Hindlimb muscle (tissue), 1 donor: ENCODE results near the gene ADGRG1. TPM values are rescaled to one million over a fixed set of nuclear protein-coding genes. Genes with fewer than 3 reads are reported as not detected.
"Not testable (repeated sequence)": the region's sequence is repeated elsewhere in the genome, so short reads cannot be mapped to it uniquely, and the experiment has no call there.

Experiments used
- DNase-seq: peaks from one replicate; pipeline ENCODE4 v3.0.0-alpha.2; 2013
- polyA plus RNA-seq: library from polyadenylated mRNA; unstranded; fragments of 120-200 nt; gene quantifications from one replicate; pipeline ENCODE4 v1.2.1, GENCODE V29; 2013; ENCODE audit not compliant: insufficient read length

Gene ADGRG1
- 7.4 TPM for polyA plus RNA-seq

DNA sequence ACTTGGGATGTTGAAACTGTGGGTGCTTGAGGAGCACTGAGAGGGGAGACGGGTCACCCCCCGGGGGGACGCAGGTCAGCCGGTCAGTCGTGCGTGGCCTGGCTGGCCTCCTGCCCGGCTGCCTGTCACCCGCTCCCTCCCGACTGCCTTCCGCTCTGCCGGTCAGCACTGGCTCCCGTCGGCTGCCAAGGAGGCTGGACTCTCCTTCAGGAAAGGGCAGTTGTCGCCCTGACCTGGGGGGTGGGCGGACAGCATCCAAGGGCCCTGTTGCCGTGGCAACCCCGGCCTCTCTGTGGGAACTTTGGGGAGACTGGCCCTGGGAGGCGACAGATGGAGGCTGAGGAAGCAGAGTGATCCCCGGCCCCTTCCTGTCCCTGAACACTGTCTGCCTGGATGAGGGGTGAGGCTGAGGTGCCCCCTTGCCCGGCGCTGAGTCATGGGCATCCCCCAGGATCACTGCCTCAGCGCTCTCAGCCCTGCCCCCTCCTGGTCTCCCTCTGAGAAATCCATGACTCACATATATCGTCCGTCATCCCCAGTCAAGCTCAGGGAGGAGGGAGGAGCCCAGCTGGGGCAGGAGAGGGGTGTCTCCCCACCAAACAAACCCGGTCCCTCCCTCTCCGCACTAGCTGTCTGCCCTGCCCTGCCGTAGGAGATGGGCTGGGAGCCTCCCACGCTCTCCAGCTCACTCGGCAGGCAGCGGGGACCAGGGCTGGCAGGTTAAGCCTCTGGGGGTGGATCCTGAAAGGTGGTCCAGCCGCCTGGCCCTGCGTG is at the start of gene ADGRG1:
Gene ADGRG1, plus strand, starts transcription at position 623 of the 774 bp plus-strand sequence. CDS start 21,658 bp downstream, outside the sequence.
- DNase-seq = peak; percentile 73

- no peak for DNase-seq
Observed at GRCh38 chr16:57579361-57579665, 49.1 kb upstream of the ADGRG1 start.

- no peak for DNase-seq
Observed at GRCh38 chr16:57585051-57585687, 43.3 kb upstream of the ADGRG1 start.

- DNase-seq = no peak
Observed at GRCh38 chr16:57588831-57589230, 39.6 kb upstream of the ADGRG1 start.

GRCh38 chr16:57589374-57589773 is 39.1 kb upstream of the ADGRG1 start:
- DNase-seq = no peak

- no peak for DNase-seq
Observed at GRCh38 chr16:57590654-57591085, 37.8 kb upstream of the ADGRG1 start.

GRCh38 chr16:57591086-57591869 is 37.2 kb upstream of the ADGRG1 start:
- peak; percentile 59 for DNase-seq

GRCh38 chr16:57591870-57592485 is 36.5 kb upstream of the ADGRG1 start:
- DNase-seq = no peak

- DNase-seq = no peak
Observed at GRCh38 chr16:57592591-57593003, 35.8 kb upstream of the ADGRG1 start.

DNA sequence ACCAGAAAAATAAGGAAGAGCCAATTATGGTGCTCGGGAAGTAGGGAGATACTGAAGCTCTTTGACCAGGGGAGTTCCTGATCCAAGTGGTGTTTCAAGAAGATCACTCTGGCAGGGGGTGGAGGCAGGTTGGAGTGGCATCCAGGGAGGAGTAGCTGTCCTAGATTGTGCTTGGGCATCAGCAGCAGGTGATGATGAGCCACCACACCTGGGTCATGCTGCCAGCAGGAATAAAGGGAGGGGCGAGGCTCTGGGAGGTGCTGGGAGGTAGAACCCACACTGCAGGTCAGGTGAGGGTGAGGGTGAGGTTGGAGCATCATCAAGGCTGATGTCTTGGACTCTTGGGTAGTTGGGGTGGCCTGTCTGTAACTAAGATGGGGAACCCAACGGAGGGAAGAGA is 35.4 kb upstream of the ADGRG1 start:
- DNase-seq = no peak

GRCh38 chr16:57593990-57594389 is 34.4 kb upstream of the ADGRG1 start:
- DNase-seq = no peak

GRCh38 chr16:57594531-57595031 is 33.8 kb upstream of the ADGRG1 start:
- DNase-seq = no peak

- not testable (repeated sequence) for DNase-seq
Observed at GRCh38 chr16:57596234-57596633, 32.2 kb upstream of the ADGRG1 start.

GRCh38 chr16:57598437-57598836 is 30.0 kb upstream of the ADGRG1 start:
- no peak for DNase-seq

- DNase-seq = no peak
Observed at GRCh38 chr16:57600048-57600835, 28.2 kb upstream of the ADGRG1 start.

DNA sequence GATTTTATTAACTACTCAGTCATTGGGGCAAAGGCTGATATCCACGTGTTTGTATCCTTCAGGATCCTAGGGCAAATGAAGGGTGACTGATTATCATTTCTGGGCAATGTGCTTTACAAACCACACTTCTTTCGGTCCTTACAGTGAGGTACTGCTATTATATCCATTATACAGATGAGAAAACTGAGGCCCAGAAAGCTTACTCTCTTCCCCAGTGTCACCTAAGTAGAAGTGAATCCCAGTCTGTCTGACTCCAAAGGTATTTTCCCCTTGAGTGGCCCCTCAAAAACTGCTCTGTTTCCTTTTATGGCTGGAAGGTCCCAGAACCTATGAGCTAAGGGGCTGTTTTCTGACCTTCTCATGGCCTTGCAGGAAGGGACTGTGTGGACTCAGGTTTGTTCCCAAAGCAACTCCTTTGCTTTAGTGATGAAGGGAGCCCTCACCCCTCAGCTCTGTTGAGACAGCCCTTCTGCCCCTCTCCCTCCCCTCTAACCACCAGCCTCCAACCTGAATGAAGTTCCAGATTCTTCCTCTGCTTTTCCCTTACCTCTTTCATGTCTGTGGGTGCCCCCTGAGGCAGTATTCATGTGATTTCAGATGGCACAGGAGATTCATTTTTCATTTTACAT is 27.4 kb upstream of the ADGRG1 start:
- no peak for DNase-seq

DNA sequence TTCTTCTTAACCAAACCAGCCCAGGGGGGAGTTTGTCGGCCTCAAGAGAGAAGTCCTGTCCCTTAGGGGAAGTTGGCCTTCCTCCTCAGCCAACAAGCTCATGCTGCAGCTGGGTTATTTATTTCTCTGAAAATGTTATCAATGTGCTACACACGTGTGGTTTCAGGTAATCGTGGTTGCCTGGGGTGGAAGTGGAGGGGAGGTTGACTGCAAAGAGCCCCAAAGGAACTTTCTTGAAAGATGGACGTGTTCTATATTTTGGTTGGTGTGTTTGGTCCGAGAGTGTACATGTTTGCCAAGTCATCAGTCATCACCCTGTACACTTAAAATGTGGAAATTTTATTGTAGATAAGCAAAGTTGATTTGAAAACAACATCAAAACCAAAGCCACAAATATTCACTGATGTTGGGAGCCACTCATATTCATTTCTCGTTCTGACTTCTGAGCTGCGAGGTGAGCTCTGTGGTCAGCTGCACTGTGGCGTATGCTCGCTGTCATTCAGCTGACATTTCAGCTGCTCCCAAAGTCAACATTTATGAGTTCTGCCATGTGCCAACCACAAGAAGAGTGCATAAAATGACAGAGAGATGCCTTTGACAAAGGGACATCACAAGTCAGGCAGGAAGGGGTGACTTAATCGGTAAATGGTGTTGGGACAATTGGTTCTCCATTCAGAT is 26.5 kb upstream of the ADGRG1 start:
- no peak for DNase-seq

- DNase-seq = no peak
Observed at GRCh38 chr16:57603115-57604024, 25.1 kb upstream of the ADGRG1 start.

- DNase-seq = no peak
Observed at GRCh38 chr16:57604177-57604576, 24.3 kb upstream of the ADGRG1 start.
